Measurements from ENCODE around the gene KRTAP4-4. TPM values are rescaled to one million over a fixed set of nuclear protein-coding genes. Genes with fewer than 3 reads are reported as not detected.
A peak's percentile ranks its signal among the peaks of the same experiment; 100 is the strongest.
"Not testable (repeated sequence)": the region's sequence is repeated elsewhere in the genome, so short reads cannot be mapped to it uniquely, and the experiment has no call there.

Gene KRTAP4-4
- total and polyA plus RNA-seq, 3 experiments from 2014 or later: not detected

DNA sequence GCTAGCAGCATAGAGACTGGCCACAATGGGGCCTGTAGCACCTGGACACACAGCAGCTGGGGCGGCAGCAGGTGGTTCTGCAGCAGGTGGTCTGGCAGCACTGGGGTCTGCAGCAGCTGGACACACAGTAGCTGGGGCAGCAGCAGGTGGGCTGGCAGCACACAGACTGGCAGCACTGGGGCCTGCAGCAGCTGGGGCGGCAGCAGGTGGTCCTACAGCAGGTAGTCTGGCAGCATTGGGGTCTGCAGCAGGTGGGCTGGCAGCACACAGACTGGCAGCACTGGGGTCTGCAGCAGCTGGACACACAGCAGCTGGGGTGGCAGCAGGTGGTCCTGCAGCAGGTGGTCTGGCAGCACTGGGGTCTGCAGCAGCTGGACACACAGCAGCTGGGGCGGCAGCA is 358 bp downstream of the KRTAP4-4 start:
- H3K27ac Mint-ChIP-seq; H3K4me3 ChIP-seq (ENCODE audit: low read length); H3K27me3 ChIP-seq (ENCODE audit: insufficient read depth, low read length, poor library complexity, severe bottlenecking); H3K4me1 Mint-ChIP-seq; H3K9me3 Mint-ChIP-seq; DNase-seq; H3K36me3 Mint-ChIP-seq; POLR2A ChIA-PET; H3K36me3 ChIP-seq (ENCODE audit: insufficient read depth, low read length); H3K27ac ChIP-seq (ENCODE audit: low read depth, low read length); H3K4me1 ChIP-seq (ENCODE audit: insufficient read depth, low read length); H3K9me3 ChIP-seq (ENCODE audit: low read length); H3K4me3 Mint-ChIP-seq: not testable (repeated sequence)
- H3K27me3 Mint-ChIP-seq: peaks cover 16 to 51% of the 10 kb centered on the region in 2 donors
- CTCF ChIA-PET: interaction anchor here (1.0 kb wide), 1 partner anchor 141 kb away, joined by 3 read pairs; no protein-coding TSS in a partner anchor

DNA sequence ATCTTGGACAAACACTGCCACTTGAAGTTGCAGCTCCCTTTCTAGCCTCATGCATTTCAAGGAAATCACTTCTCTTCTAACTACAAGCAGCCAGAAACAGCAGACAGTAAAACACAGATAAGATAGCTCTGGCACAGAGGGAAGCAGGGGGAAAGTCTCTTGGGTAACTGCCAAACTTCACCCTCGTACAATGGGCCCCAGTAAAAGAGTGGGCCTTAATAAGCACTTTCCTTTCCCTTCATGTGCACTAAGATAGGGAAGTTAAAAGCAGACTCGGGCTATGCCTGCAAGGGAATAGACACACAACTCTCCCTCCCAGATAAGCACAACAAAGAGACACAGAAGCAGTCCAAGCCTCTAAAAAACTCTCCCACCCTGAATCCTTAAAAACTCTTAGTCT is 6.7 kb downstream of the KRTAP4-4 start:
- Histone ChIP-seq H3K27me3 (ENCODE audit: insufficient read depth, low read length, poor library complexity, severe bottlenecking) (peaks cover under 1% of the 10 kb centered on the region), H3K27ac (ENCODE audit: low read depth, low read length) (no peak overlapping the region), H3K4me3 (ENCODE audit: low read length) (no peak overlapping the region), H3K4me1 (ENCODE audit: insufficient read depth, low read length) (no peaks in the 10 kb centered on the region), H3K36me3 (ENCODE audit: insufficient read depth, low read length) (no peaks in the 10 kb centered on the region), H3K9me3 (ENCODE audit: low read length) (no peaks in the 10 kb centered on the region)
- peaks cover 0 to 4% (median 0%) of the 10 kb centered on the region in 3 donors for H3K36me3 Mint-ChIP-seq
- ChIA-PET POLR2A (no interaction called here), CTCF (no interaction called here)
- H3K4me1 Mint-ChIP-seq: no peaks in the 10 kb centered on the region
- no peak for DNase-seq
- H3K27me3 Mint-ChIP-seq: peaks cover 18 to 53% of the 10 kb centered on the region in 2 donors
- H3K4me3 Mint-ChIP-seq: no peak overlapping the region
- no peaks in the 10 kb centered on the region for H3K9me3 Mint-ChIP-seq
- H3K27ac Mint-ChIP-seq: no peak overlapping the region

DNA sequence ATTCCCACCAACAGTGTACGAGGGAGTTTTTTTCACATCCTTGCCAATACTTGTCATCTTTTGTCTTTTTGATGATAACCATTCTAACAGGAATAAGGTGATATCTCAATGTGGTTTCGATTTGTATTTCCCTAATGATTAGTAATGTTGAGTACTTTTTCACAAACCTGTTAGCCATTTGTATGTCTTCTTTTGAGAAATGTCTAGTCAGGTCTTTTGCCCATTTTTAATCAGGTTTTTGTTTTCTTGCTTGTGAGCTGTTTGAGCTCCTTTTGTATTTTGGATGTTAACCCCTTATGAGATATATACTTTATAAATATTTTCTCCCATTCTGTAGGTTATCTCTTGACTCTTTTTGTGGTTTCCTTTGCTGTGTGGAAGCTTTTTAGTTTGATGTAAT is 9.0 kb downstream of the KRTAP4-4 start:
- DNase-seq: no peak

DNA sequence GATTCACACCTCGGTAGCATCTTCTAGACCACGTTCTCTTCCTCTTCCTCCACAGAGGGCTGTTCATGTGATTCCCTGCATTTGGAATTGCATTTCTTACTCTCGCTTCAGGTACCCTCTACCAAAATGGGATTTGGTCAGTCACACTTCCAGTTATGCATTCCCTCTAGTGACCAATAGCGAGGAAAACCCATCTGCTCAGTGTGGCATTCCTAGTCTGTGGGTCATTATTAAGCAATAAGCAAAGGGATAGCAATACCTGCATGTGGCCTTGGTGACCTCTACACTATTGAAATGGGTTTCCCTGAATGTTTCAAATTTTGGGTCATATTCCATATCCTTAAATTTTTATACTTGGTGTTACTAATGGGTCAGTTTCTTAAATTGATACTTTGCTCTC is 10.5 kb downstream of the KRTAP4-4 start:
- ChIA-PET POLR2A (no interaction called here), CTCF (no interaction called here)
- H3K27me3 Mint-ChIP-seq: peaks cover 7 to 41% of the 10 kb centered on the region in 2 donors

More for the DNA sequence above, 9.0 kb downstream of the KRTAP4-4 start:
- Histone ChIP-seq H3K4me1 (ENCODE audit: insufficient read depth, low read length) (no peaks in the 10 kb centered on the region), H3K36me3 (ENCODE audit: insufficient read depth, low read length) (no peaks in the 10 kb centered on the region), H3K4me3 (ENCODE audit: low read length) (no peak overlapping the region), H3K27ac (ENCODE audit: low read depth, low read length) (no peak overlapping the region), H3K9me3 (ENCODE audit: low read length) (no peaks in the 10 kb centered on the region), H3K27me3 (ENCODE audit: insufficient read depth, low read length, poor library complexity, severe bottlenecking) (no peaks in the 10 kb centered on the region)
- Mint-ChIP-seq H3K9me3 (no peaks in the 10 kb centered on the region), H3K4me3 (no peak overlapping the region), H3K36me3 (no peaks in the 10 kb centered on the region), H3K27ac (no peak overlapping the region), H3K4me1 (peaks cover 0 to 2% (median 0%) of the 10 kb centered on the region in 3 donors), H3K27me3 (peaks cover 7 to 45% of the 10 kb centered on the region in 2 donors)
- ChIA-PET CTCF (no interaction called here), POLR2A (no interaction called here)

DNA sequence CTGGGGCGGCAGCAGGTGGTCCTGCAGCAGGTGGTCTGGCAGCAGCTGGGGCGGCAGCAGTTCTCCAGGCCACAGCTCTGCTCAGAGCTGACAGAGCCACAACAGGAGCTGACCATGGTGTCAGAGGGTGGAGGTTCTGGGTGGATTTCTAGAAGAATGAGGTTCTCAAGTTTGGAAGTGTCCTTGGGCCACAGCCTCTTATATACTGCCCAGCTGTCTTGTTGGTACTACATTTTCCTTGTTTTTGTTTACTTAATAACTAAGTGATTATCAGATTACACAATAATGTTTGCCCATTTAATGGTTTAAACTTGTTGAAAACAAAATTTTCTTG is 10.9 kb downstream of the KRTAP4-4 start, which contains the start of gene KRTAP4-5:
TSS of gene KRTAP4-5 (minus strand) at position 174 of the 334 bp plus-strand sequence. CDS start at position 116, 58 bp downstream.
- Mint-ChIP-seq H3K27me3 (peaks cover 7 to 37% of the 10 kb centered on the region in 2 donors), H3K4me3 (no peak within 1 kb of the TSS), H3K27ac (no peak within 1 kb of the TSS), H3K36me3 (peaks cover 0 to 1% (median 0%) of the 10 kb centered on the region in 3 donors), H3K4me1 (peaks cover 0 to 2% (median 0%) of the 10 kb centered on the region in 3 donors), H3K9me3 (peaks cover 0 to 4% (median 0%) of the 10 kb centered on the region in 5 donors)
- no peaks in the 10 kb centered on the region for H3K36me3 ChIP-seq (ENCODE audit: insufficient read depth, low read length)
- H3K4me1 ChIP-seq (ENCODE audit: insufficient read depth, low read length): no peaks in the 10 kb centered on the region
- POLR2A ChIA-PET: no interaction called here
- CTCF ChIA-PET: no interaction called here
- H3K4me3 ChIP-seq (ENCODE audit: low read length): no peak within 1 kb of the TSS
- no peak within 1 kb of the TSS for H3K27ac ChIP-seq (ENCODE audit: low read depth, low read length)
- DNase-seq: no peak
- H3K9me3 ChIP-seq (ENCODE audit: low read length): no peaks in the 10 kb centered on the region
- no peaks in the 10 kb centered on the region for H3K27me3 ChIP-seq (ENCODE audit: insufficient read depth, low read length, poor library complexity, severe bottlenecking)

More for the DNA sequence above, 10.5 kb downstream of the KRTAP4-4 start:
- H3K27ac Mint-ChIP-seq: no peak overlapping the region
- no peaks in the 10 kb centered on the region for H3K9me3 ChIP-seq (ENCODE audit: low read length)
- no peaks in the 10 kb centered on the region for H3K4me1 ChIP-seq (ENCODE audit: insufficient read depth, low read length)
- no peaks in the 10 kb centered on the region for H3K27me3 ChIP-seq (ENCODE audit: insufficient read depth, low read length, poor library complexity, severe bottlenecking)
- no peaks in the 10 kb centered on the region for H3K36me3 ChIP-seq (ENCODE audit: insufficient read depth, low read length)
- H3K4me3 Mint-ChIP-seq: no peak overlapping the region
- H3K4me3 ChIP-seq (ENCODE audit: low read length): no peak overlapping the region
- H3K36me3 Mint-ChIP-seq: peaks cover 0 to 1% (median 0%) of the 10 kb centered on the region in 3 donors
- H3K9me3 Mint-ChIP-seq: peaks cover 0 to 3% (median 0%) of the 10 kb centered on the region in 5 donors
- H3K27ac ChIP-seq (ENCODE audit: low read depth, low read length): no peak overlapping the region
- no peak for DNase-seq
- peaks cover 0 to 2% (median 0%) of the 10 kb centered on the region in 3 donors for H3K4me1 Mint-ChIP-seq

DNA sequence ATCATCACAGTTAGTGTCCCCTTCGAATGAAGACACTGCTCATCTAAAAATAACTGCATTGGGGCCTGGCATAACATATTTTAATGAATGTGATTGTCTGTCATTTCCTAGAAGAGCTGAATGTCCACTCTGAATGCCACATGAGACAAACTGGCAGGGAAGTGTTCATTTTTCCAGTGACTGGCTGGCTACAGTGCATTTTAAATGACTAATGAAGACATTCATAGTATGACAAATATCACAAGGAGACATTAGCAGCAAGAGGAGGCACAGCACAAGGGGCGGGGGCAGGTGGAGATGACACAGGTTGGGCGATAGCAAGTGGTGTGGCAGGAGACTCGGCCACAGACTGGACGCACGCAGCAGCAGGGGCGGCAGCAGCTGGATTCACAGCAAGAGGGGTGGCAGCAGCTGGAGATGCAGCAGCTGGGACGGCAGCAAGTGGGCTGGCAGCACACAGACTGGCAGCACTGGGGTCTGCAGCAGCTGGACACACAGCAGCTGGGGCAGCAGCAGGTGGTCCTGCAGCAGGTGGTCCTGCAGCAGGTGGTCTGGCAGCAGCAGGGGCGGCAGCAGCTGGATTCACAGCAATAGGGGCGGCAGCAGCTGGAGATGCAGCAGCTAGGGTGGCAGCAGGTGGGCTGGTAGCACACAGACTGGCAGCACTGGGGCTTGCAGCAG is 11.4 kb downstream of the KRTAP4-4 start:
- H3K4me1 Mint-ChIP-seq; H3K4me1 ChIP-seq (ENCODE audit: insufficient read depth, low read length); H3K36me3 ChIP-seq (ENCODE audit: insufficient read depth, low read length); DNase-seq; H3K4me3 ChIP-seq (ENCODE audit: low read length); H3K27ac Mint-ChIP-seq; H3K36me3 Mint-ChIP-seq; H3K9me3 ChIP-seq (ENCODE audit: low read length); H3K4me3 Mint-ChIP-seq; H3K27me3 ChIP-seq (ENCODE audit: insufficient read depth, low read length, poor library complexity, severe bottlenecking); H3K27ac ChIP-seq (ENCODE audit: low read depth, low read length); POLR2A ChIA-PET; H3K9me3 Mint-ChIP-seq; CTCF ChIA-PET: not testable (repeated sequence)
- H3K27me3 Mint-ChIP-seq: peaks cover 7 to 35% of the 10 kb centered on the region in 2 donors

DNA sequence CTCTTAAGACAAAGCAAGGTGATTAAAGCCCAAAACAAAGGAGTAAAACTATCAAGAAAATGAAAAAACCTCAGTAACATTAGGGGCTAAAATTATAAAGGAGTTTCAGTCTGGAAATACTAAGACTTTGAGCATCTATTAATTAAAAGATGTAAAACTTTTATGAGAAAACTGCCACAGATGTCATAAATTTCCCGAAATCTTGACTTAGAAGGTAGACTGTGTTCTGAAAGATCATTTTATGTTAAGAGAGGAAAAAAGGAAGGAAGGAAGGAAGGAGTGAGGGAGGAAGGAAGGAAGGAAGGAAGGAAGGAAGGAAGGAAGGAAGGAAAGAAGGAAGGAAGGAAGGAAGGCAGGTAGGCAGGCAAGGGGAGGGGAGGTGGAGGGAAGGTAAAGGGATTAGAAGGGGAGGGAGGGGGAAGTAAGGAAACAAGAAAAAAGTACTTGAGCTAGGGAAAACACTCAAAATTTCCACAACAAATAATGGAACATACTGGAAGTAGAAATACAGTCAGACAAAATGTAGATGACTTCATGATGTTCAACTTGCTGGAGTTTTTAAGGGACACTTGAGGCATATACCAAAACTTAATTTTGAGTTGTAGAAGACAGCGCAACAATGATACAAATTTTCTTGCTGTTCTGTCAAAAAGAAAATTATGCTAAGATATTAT is 12.9 kb downstream of the KRTAP4-4 start:
- Histone ChIP-seq H3K4me1 (ENCODE audit: insufficient read depth, low read length) (no peaks in the 10 kb centered on the region), H3K27me3 (ENCODE audit: insufficient read depth, low read length, poor library complexity, severe bottlenecking) (no peaks in the 10 kb centered on the region), H3K27ac (ENCODE audit: low read depth, low read length) (no peak overlapping the region), H3K4me3 (ENCODE audit: low read length) (no peak overlapping the region), H3K9me3 (ENCODE audit: low read length) (no peaks in the 10 kb centered on the region), H3K36me3 (ENCODE audit: insufficient read depth, low read length) (no peaks in the 10 kb centered on the region)
- DNase-seq: no peak
- peaks cover 0 to 2% (median 0%) of the 10 kb centered on the region in 3 donors for H3K4me1 Mint-ChIP-seq
- no peak overlapping the region for H3K27ac Mint-ChIP-seq
- H3K9me3 Mint-ChIP-seq: peaks cover 0 to 18% (median 9%) of the 10 kb centered on the region in 5 donors
- H3K4me3 Mint-ChIP-seq: no peak overlapping the region
- H3K36me3 Mint-ChIP-seq: peaks cover 0 to 13% (median 5%) of the 10 kb centered on the region in 3 donors
- peaks cover 3 to 27% of the 10 kb centered on the region in 2 donors for H3K27me3 Mint-ChIP-seq
- CTCF ChIA-PET: no interaction called here
- POLR2A ChIA-PET: interaction anchor here (0.7 kb wide), 1 partner anchor 87 kb away, joined by 3 read pairs; no protein-coding TSS in a partner anchor

DNA sequence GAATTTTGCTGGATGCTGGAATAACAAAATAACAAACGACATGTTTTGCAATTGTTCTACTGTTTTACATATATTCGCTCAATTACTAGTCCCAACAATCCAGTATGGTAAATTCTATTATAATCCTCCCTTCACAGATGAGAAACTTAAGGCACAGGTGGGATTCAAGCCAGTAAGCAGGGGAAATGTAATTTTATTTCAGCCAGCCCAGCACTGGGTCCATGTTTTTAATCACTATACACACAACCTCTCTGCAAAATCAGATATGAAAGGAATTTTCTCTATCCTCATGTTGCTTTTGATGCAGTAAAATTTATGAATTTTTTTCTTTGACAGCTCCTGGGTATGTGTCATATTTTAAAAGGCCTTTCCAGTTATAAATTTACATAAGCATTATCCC is 15.3 kb downstream of the KRTAP4-4 start:
- POLR2A ChIA-PET: no interaction called here
- peak overlapping the region in 2 of 8 donors; percentile 7 to 28 for H3K27ac Mint-ChIP-seq
- no peaks in the 10 kb centered on the region for H3K36me3 ChIP-seq (ENCODE audit: insufficient read depth, low read length)
- CTCF ChIA-PET: no interaction called here
- H3K4me3 Mint-ChIP-seq: no peak overlapping the region
- peaks cover 0 to 2% (median 0%) of the 10 kb centered on the region in 3 donors for H3K4me1 Mint-ChIP-seq
- no peak overlapping the region for H3K27ac ChIP-seq (ENCODE audit: low read depth, low read length)
- no peaks in the 10 kb centered on the region for H3K27me3 ChIP-seq (ENCODE audit: insufficient read depth, low read length, poor library complexity, severe bottlenecking)
- H3K27me3 Mint-ChIP-seq: peaks cover 3 to 36% of the 10 kb centered on the region in 2 donors
- peaks cover 0 to 28% (median 5%) of the 10 kb centered on the region in 3 donors for H3K36me3 Mint-ChIP-seq
- H3K4me3 ChIP-seq (ENCODE audit: low read length): no peak overlapping the region
- DNase-seq: no peak
- H3K4me1 ChIP-seq (ENCODE audit: insufficient read depth, low read length): no peaks in the 10 kb centered on the region
- peaks cover 3 to 32% (median 14%) of the 10 kb centered on the region in 5 donors for H3K9me3 Mint-ChIP-seq
- no peaks in the 10 kb centered on the region for H3K9me3 ChIP-seq (ENCODE audit: low read length)
